Astrocyte (in vitro differentiated cells and primary cell): Measurements from ENCODE around the gene MAP4K4. TPM values are rescaled to one million over a fixed set of nuclear protein-coding genes. Genes with fewer than 3 reads are reported as not detected.
"Not testable (repeated sequence)": the region's sequence is repeated elsewhere in the genome, so short reads cannot be mapped to it uniquely, and the experiment has no call there.

Experiments used
- DNase-seq: peaks from one replicate; pipeline ENCODE4 v3.0.0-alpha.2; 2010; ENCODE audit warnings: low read depth
- FAIRE-seq: peaks from 2 replicates; lab custom pipeline; 2011; peaks lifted over from hg19 to GRCh38; lab: Jason Lieb, UNC
- H2AFZ ChIP-seq: 2 replicates; pipeline ENCODE4 v1.6.0; 2012; ENCODE audit warnings: low read depth, low read length, inconsistent platforms
- H3K27ac ChIP-seq: 2 replicates; pipeline ENCODE4 v1.5.1; 2011; ENCODE audit warnings: low read depth, low read length, inconsistent platforms
- H3K27me3 ChIP-seq: 2 replicates; pipeline ENCODE4 v1.6.0; 2011; ENCODE audit warnings: low read length, inconsistent platforms; ENCODE audit not compliant: insufficient read depth
- H3K36me3 ChIP-seq: 2 replicates; pipeline ENCODE4 v1.5.1; 2011; ENCODE audit warnings: low read length, inconsistent platforms; ENCODE audit not compliant: insufficient read depth
- H3K4me1 ChIP-seq: 2 replicates; pipeline ENCODE4 v1.5.1; 2011; ENCODE audit warnings: low read length, inconsistent platforms; ENCODE audit not compliant: insufficient read depth
- H3K4me2 ChIP-seq: 2 replicates; pipeline ENCODE4 v1.6.0; 2012; ENCODE audit warnings: low read length, inconsistent platforms
- H3K4me3 ChIP-seq: 2 replicates; pipeline ENCODE4 v1.5.1; 2011; ENCODE audit warnings: low read depth, mild to moderate bottlenecking, low read length, inconsistent platforms; ENCODE audit not compliant: insufficient read depth
- H3K79me2 ChIP-seq: 2 replicates; pipeline ENCODE4 v1.6.0; 2012; ENCODE audit warnings: mild to moderate bottlenecking, low read length, inconsistent platforms; ENCODE audit not compliant: insufficient read depth
- H3K9ac ChIP-seq: 2 replicates; pipeline ENCODE4 v1.6.0; 2012; ENCODE audit warnings: mild to moderate bottlenecking, low read length, inconsistent platforms
- H3K9me3 ChIP-seq: 2 replicates; pipeline ENCODE4 v1.5.1; 2012; ENCODE audit warnings: low read depth, mild to moderate bottlenecking, low read length, inconsistent platforms; ENCODE audit not compliant: insufficient read depth
- H4K20me1 ChIP-seq: 2 replicates; pipeline ENCODE4 v1.6.0; 2012; ENCODE audit warnings: low read length, inconsistent platforms; ENCODE audit not compliant: insufficient read depth
- H3K27ac Mint-ChIP-seq: one replicate; pipeline ENCODE4 v1.8.0; 2021; ENCODE audit warnings: mild to moderate bottlenecking, mixed read lengths; ENCODE audit not compliant: unreplicated experiment
- H3K27me3 Mint-ChIP-seq: one replicate; pipeline ENCODE4 v1.8.0; 2021; ENCODE audit warnings: low read depth, mixed read lengths; ENCODE audit not compliant: unreplicated experiment
- H3K36me3 Mint-ChIP-seq: one replicate; pipeline ENCODE4 v1.8.0; 2021; ENCODE audit warnings: low read depth, mixed read lengths; ENCODE audit not compliant: unreplicated experiment
- H3K4me1 Mint-ChIP-seq: one replicate; pipeline ENCODE4 v1.8.0; 2021; ENCODE audit warnings: low read depth, mixed read lengths; ENCODE audit not compliant: unreplicated experiment
- H3K4me3 Mint-ChIP-seq: one replicate; pipeline ENCODE4 v1.8.0; 2021; ENCODE audit warnings: mild to moderate bottlenecking, moderate library complexity, mixed read lengths; ENCODE audit not compliant: unreplicated experiment
- H3K9me3 Mint-ChIP-seq: one replicate; pipeline ENCODE4 v1.8.0; 2021; ENCODE audit warnings: mild to moderate bottlenecking, mixed read lengths; ENCODE audit not compliant: unreplicated experiment
- EZH2 ChIP-seq: IDR thresholded peaks from 2 replicates; pipeline ENCODE4 v1.6.1; 2012; ENCODE audit warnings: mild to moderate bottlenecking, low read length, inconsistent platforms; ENCODE audit not compliant: insufficient read depth
- total RNA-seq: library from RNA; stranded (reverse); gene quantifications from 2 replicates; pipeline ENCODE4 v1.2.1, GENCODE V29; 2021
- TF ChIP-seq, protein P1 (sequence below): IDR thresholded peaks from 2 replicates; pipeline ENCODE4 v1.5.1; 2011; ENCODE audit warnings: low read depth, mild to moderate bottlenecking, inconsistent platforms, low read length, moderate library complexity; ENCODE audit not compliant: insufficient read depth

Gene MAP4K4
- total RNA-seq, 1 donor from 2014 or later: 231 TPM

DNA sequence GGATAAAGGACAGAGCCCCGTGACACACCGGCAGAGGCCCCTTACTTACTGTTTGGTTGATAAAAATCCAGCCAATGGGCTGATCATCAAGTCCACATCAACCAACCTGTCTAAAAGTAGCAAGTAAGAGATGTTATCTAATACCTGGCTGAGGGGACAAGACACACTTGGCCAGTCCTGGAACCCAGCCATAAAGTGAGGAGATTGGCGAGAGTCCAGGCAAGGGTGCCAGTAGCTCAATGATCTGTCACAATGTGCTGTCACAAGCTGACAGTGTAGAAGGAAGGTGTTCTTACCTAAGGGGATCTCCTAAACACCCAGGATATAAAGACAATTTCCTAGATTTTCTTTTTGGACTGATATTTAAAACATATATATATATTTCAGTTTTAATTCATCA is 232.5 kb downstream of the MAP4K4 start:
- Histone ChIP-seq H3K4me3 (no peak overlapping the region), H3K9me3 (peaks cover 11% of the 10 kb centered on the region), H4K20me1 (no peaks in the 10 kb centered on the region), H3K79me2 (no peaks in the 10 kb centered on the region), H2AFZ (no peak overlapping the region), H3K36me3 (no peaks in the 10 kb centered on the region), H3K27me3 (no peaks in the 10 kb centered on the region), H3K27ac (no peak overlapping the region), H3K9ac (no peak overlapping the region), H3K4me2 (no peak overlapping the region), H3K4me1 (no peaks in the 10 kb centered on the region)
- TF ChIP-seq EZH2: no peak
- TF ChIP-seq, protein P1, sequence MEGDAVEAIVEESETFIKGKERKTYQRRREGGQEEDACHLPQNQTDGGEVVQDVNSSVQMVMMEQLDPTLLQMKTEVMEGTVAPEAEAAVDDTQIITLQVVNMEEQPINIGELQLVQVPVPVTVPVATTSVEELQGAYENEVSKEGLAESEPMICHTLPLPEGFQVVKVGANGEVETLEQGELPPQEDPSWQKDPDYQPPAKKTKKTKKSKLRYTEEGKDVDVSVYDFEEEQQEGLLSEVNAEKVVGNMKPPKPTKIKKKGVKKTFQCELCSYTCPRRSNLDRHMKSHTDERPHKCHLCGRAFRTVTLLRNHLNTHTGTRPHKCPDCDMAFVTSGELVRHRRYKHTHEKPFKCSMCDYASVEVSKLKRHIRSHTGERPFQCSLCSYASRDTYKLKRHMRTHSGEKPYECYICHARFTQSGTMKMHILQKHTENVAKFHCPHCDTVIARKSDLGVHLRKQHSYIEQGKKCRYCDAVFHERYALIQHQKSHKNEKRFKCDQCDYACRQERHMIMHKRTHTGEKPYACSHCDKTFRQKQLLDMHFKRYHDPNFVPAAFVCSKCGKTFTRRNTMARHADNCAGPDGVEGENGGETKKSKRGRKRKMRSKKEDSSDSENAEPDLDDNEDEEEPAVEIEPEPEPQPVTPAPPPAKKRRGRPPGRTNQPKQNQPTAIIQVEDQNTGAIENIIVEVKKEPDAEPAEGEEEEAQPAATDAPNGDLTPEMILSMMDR: no peak
- Mint-ChIP-seq H3K36me3 (no peaks in the 10 kb centered on the region), H3K4me1 (no peaks in the 10 kb centered on the region), H3K4me3 (no peak overlapping the region), H3K9me3 (peaks cover 23% of the 10 kb centered on the region), H3K27ac (no peak overlapping the region), H3K27me3 (no peaks in the 10 kb centered on the region)
- FAIRE-seq: no peak
- no peak for DNase-seq

DNA sequence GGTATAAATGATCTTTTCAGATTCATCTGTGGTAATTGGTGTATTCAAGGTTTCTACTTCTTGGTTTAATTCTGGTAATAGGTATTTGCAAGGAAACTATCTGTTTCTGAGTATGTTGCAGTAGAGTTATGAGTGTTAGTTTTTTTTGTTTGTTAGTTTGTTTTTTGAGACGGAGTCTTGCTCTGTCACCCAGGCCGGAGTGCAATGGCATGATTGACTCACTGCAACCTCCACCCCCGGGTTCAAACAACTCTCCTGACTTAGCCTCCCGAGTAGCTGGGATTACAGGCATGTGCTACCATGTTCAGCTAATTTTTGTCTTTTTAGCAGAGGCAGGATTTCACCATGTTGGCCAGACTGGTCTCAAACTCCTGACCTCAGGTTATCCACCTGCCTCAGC is 233.3 kb downstream of the MAP4K4 start:
- Mint-ChIP-seq H3K27ac (no peak overlapping the region), H3K27me3 (no peaks in the 10 kb centered on the region), H3K36me3 (no peaks in the 10 kb centered on the region), H3K9me3 (peaks cover 18% of the 10 kb centered on the region), H3K4me1 (no peaks in the 10 kb centered on the region), H3K4me3 (no peak overlapping the region)
- Histone ChIP-seq H3K36me3 (no peaks in the 10 kb centered on the region), H3K79me2 (no peaks in the 10 kb centered on the region), H3K9me3 (peaks cover 11% of the 10 kb centered on the region), H2AFZ (no peak overlapping the region), H4K20me1 (no peaks in the 10 kb centered on the region), H3K4me2 (no peak overlapping the region), H3K27me3 (no peaks in the 10 kb centered on the region), H3K4me3 (no peak overlapping the region), H3K27ac (no peak overlapping the region), H3K4me1 (no peaks in the 10 kb centered on the region), H3K9ac (no peak overlapping the region)
- DNase-seq (no peak), FAIRE-seq (no peak)
- TF ChIP-seq, protein P1: no peak
- TF ChIP-seq EZH2: no peak

- no peak overlapping the region for H3K27ac ChIP-seq
- no peaks in the 10 kb centered on the region for H3K79me2 ChIP-seq
- DNase-seq (no peak), FAIRE-seq (no peak)
- H3K4me2 ChIP-seq: no peak overlapping the region
- Mint-ChIP-seq H3K27ac (no peak overlapping the region), H3K4me3 (no peak overlapping the region), H3K4me1 (no peaks in the 10 kb centered on the region), H3K36me3 (no peaks in the 10 kb centered on the region), H3K9me3 (peaks cover 15% of the 10 kb centered on the region), H3K27me3 (no peaks in the 10 kb centered on the region)
- no peak overlapping the region for H3K4me3 ChIP-seq
- H3K9me3 ChIP-seq: peaks cover 11% of the 10 kb centered on the region
- no peaks in the 10 kb centered on the region for H3K27me3 ChIP-seq
- TF ChIP-seq EZH2: no peak
- TF ChIP-seq, protein P1: no peak
- H3K9ac ChIP-seq: no peak overlapping the region
- no peaks in the 10 kb centered on the region for H3K4me1 ChIP-seq
- no peak overlapping the region for H2AFZ ChIP-seq
- no peaks in the 10 kb centered on the region for H4K20me1 ChIP-seq
- no peaks in the 10 kb centered on the region for H3K36me3 ChIP-seq
Measured at GRCh38 chr2:101931402-101931801, 233.9 kb downstream of the MAP4K4 start.

DNA sequence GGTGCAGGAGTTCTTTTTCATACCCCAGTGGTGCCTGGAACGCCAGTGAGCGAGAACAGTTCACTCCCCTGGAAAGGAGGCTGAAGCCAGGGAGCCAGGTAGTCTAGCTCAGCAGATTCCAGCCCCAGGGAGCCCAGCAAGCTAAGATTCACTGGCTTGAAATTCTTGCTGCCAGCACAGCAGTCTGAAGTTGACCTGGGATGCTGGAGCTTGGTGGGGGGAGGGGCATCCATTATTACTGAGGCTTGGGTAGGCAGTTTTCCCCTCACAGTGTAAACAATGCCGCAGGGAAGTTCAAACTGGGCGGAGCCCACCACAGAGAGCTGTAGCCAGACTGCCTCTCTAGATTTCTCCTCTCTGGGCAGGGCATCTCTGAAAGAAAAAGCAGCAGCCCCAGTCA is 238.3 kb downstream of the MAP4K4 start:
- H3K9ac ChIP-seq, H3K4me1 ChIP-seq, H3K9me3 Mint-ChIP-seq, DNase-seq, H3K4me3 ChIP-seq, H4K20me1 ChIP-seq, H3K4me1 Mint-ChIP-seq, H3K4me2 ChIP-seq, H3K9me3 ChIP-seq, H3K36me3 ChIP-seq, H2AFZ ChIP-seq, H3K36me3 Mint-ChIP-seq, H3K79me2 ChIP-seq, H3K4me3 Mint-ChIP-seq, H3K27ac ChIP-seq, H3K27ac Mint-ChIP-seq, H3K27me3 Mint-ChIP-seq, FAIRE-seq, H3K27me3 ChIP-seq: not testable (repeated sequence)
